ENCODE measurements around the gene SEMA3A. TPM values are rescaled to one million over a fixed set of nuclear protein-coding genes. Genes with fewer than 3 reads are reported as not detected.

The SEMA3A gene
- total and polyA plus RNA-seq, 2 of the 4 experiments (the other 2 are of a cell fraction), result 31.2 to 213 TPM

GRCh38 chr7:83931968-83932367, 262.6 kb downstream of the SEMA3A start:
- BruUV-seq (replicated peaks), result no TSS peak
- Histone ChIP-seq H2AK9ac (replicated peaks; ENCODE audit: low read depth, low read length, poor library complexity) (no peak overlapping the region), H3K23ac (ENCODE audit: low read depth, low read length) (no peak overlapping the region), H3K36me3 (ENCODE audit: control insufficient read depth, insufficient read depth, low read length) (no peaks in the 10 kb centered on the region), H4K8ac (ENCODE audit: low read depth in 2 of 2, low read length in 2 of 2) (no peak overlapping the region), H2AK5ac (ENCODE audit: low read depth, low read length) (no peak overlapping the region), H2BK15ac (ENCODE audit: low read depth, low read length) (no peak overlapping the region), H2BK120ac (ENCODE audit: low read depth, low read length) (no peak overlapping the region), H3K9ac (ENCODE audit: low read depth, low read length) (no peak overlapping the region), H3K27ac (ENCODE audit: insufficient read depth, low read length) (no peak overlapping the region), H3K14ac (replicated peaks; ENCODE audit: low read depth, low read length) (no peak overlapping the region), H4K91ac (ENCODE audit: insufficient read depth, low read depth, low read length) (no peak overlapping the region), H2BK20ac (ENCODE audit: low read depth, low read length) (no peak overlapping the region), H3K4me2 (ENCODE audit: low read depth, low read length) (no peak overlapping the region), H3K9me1 (ENCODE audit: insufficient read depth, low read length) (no peaks in the 10 kb centered on the region), H3K9me3 (ENCODE audit: control insufficient read depth, insufficient read depth, low read length) (no peaks in the 10 kb centered on the region), H3K27me3 (ENCODE audit: control insufficient read depth, insufficient read depth, low read length) (no peaks in the 10 kb centered on the region), H2BK5ac (ENCODE audit: low read depth, low read length, poor library complexity, severe bottlenecking) (no peak overlapping the region), H3K18ac (ENCODE audit: low read depth, low read length) (no peak overlapping the region), H3K56ac (ENCODE audit: extremely low read depth, insufficient read depth, low read length) (no peak overlapping the region), H4K5ac (ENCODE audit: low read depth, low read length) (no peak overlapping the region), H3K79me1 (ENCODE audit: low read depth in 1 of 2, low read length in 2 of 2) (no peaks in the 10 kb centered on the region), H2AFZ (replicated peaks; ENCODE audit: low read length, poor library complexity) (no peak overlapping the region), H3K4me3 (ENCODE audit: insufficient read depth, low read depth, low read length) (no peak overlapping the region), H3K4me1 (ENCODE audit: control insufficient read depth, insufficient read depth, low read length) (no peaks in the 10 kb centered on the region), H4K20me1 (ENCODE audit: insufficient read depth, low read length) (no peaks in the 10 kb centered on the region), H3K4ac (ENCODE audit: low read depth, low read length) (no peak overlapping the region)
- no peak for ATAC-seq (ENCODE audit: low read depth)
- TF ChIP-seq SMC3 (IDR thresholded peaks at IDR 0.05; ENCODE audit: low read depth, low read length), result no peak
- no peak for TF ChIP-seq CEBPB (IDR thresholded peaks at IDR 0.05; ENCODE audit: low read depth, low read length)
- TF ChIP-seq MXI1 (IDR thresholded peaks at IDR 0.05; ENCODE audit: borderline replicate concordance, low read depth, low read length), result no peak
- WGBS, 2 experiments (ENCODE audit: extremely low coverage in 2 of 2, insufficient read length in 1 of 2), result no CpG with 5 or more reads among the region's 2 CpGs
- in situ Hi-C loops (cut with MboI; ENCODE audit: low sequenced_read_pairs) (loop anchor here (5.0 to 10.0 kb wide), 2 partner anchors 1090 to 1253 kb away; partner anchors contain the start of gene SEMA3D), dilution Hi-C loops (cut with HindIII; ENCODE audit: low sequenced_read_pairs, unreplicated experiment) (no loop called here), intact Hi-C loops (cut with micrococcal nuclease) (loop anchor here (5.0 to 10.0 kb wide), 2 partner anchors 1623 to 1820 kb away; no protein-coding TSS in a partner anchor)
- DNase-seq, result no peak
- CTCF ChIA-PET, result no interaction called here
- POLR2A ChIA-PET (ENCODE audit: unreplicated experiment), result no interaction called here
